HG03378 (cell line): ENCODE data around the gene HOXC13.

ENCODE experiments used
- ATAC-seq: cut with Tn5 transposase; IDR thresholded peaks from one replicate; pipeline ENCODE4 v1.9.1; 2021; ENCODE audit warnings: mild to moderate bottlenecking, moderate library complexity; ENCODE audit not compliant: unreplicated experiment

HOXC13 gene

DNA sequence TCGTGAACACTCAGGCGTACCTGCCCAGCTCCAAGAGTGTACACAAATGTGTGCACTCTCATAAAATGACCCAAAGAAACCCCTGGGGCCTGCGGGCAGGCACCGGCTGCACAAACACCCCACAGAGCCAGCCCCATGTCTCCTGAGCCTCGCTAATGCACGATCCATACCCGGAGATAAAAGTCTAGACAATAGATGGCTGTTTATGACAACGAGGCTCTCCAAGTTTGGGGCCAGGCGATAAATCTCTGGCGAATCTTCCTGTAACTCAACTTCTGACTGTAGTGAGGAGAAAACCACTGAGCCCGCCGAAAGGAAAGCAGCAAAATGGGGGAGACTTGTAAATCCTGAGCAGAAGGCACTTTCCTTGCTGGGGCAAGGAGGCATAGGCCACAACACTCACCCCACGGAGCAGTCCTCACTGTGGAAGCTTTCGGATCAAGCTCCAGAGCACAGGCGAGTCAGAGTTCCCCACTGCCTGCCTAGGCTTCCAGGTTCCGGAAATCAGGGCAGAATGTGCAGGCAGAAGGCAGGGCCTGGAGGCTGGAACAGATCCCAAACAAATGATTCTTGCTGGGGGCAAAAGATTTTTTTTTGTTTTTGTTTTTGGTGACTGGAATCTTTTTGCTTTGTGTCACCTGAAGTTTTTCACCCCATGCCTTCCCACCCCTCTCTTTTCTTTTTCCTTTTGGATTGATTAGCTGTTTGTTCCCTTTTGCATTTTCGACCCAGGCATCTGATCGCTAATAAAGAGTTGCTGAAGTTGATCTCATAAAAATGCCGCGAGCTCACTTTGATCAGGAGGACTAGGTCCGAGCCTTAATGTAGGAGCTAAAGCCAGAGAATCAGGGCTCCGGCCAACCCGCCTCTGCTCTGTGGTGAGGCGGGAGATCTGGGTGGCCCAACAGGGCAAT, 29.8 kb downstream of the HOXC13 start:
- no peak for ATAC-seq

GRCh38 chr12:53969588-53970259, 31.1 kb downstream of the HOXC13 start:
- ATAC-seq: no peak

DNA sequence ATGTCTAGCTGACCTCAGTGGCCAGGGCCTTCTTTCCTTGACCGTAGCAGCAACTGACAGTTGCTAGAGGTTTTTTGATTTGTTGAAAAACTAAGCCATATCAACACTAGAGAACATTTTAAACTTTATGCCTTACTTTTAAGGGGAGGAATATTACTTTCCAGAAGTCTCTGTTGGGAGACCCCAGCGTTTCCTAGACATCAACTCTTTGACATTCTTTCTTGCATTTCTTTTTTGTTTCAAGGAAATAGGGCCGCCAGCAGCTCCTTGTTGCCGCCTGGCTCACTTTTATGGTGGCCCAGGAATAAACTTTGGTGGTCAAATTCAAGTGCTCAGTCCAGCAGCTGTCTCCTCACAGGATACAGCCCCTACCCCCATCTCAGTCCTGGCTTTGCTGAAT, 31.8 kb downstream of the HOXC13 start:
- no peak for ATAC-seq

- ATAC-seq: no peak
These were observed 32.5 kb downstream of the HOXC13 start for GRCh38 chr12:53971129-53971528.

DNA sequence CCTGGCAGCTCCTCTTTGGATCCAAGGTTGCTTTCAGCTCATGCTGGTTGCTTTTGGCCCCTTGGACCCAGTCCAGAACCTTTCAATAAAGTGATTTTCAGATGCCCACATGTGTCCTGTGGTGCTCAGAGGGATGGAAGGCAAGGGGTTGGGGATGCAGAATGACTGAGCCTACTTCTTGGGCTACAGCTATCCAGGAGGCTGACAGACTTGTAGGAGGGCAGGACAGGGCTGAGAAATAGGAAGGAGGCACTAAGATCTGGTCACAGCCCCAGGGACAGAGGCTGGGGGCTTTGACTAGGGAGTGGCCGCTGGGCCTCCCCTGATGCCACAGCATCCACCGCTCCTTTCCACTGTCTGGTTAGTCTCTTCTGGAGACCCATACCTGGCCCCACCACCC, 33.1 kb downstream of the HOXC13 start:
- ATAC-seq: no peak

DNA sequence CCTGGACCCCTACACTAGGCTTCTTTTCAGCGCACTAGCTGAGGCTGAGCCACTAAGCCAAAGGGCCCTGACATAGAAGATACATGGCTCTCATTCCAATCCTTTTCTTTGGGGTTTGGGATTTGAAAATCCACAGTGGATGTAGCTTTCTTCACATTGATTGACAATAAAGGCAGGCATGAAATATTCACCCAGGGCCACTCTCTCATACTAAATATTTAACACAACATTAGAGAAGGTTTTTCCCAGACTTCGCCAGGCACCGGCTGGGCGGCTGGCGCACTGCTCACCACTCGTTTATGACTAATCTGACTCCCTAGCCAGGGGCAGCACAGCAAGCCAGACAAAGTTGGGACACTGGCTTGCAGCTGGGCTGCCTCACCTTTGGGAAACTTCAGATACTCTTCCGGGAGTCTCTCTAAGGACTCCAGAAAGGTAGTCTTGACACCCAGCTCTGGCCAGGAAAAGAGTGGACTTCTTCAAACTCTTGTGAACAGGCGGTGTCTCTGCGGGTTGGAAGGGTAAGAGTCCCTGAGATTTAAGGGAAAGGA, 33.6 kb downstream of the HOXC13 start:
- ATAC-seq: no peak

- ATAC-seq: no peak
These were observed 34.1 kb downstream of the HOXC13 start, which contains the start of gene HOXC11 for GRCh38 chr12:53972722-53973235. Gene HOXC11 (plus strand): TSS chr12:53973126. CDS start chr12:53973242, 116 bp downstream.

DNA sequence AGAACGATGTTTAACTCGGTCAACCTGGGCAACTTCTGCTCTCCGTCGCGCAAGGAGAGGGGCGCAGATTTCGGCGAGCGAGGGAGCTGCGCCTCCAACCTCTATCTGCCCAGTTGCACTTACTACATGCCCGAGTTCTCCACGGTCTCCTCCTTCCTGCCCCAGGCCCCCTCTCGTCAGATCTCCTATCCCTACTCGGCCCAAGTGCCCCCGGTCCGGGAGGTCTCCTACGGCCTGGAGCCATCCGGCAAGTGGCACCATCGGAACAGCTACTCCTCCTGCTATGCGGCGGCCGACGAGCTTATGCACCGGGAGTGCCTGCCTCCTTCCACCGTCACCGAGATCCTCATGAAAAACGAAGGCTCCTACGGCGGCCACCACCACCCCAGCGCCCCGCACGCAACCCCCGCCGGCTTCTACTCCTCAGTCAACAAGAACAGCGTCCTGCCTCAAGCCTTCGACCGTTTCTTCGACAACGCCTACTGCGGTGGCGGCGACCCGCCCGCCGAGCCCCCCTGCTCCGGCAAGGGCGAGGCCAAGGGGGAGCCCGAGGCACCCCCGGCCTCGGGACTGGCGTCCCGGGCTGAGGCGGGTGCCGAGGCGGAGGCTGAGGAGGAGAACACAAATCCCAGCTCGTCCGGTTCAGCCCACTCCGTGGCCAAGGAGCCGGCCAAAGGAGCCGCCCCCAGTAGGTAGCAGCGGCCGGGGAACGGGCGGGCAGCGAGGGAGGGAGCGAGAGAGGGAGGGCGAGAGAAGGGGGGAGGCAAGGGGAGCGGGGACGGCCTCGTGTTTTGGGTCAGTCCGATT, 34.8 kb downstream of the HOXC13 start:
- ATAC-seq: no peak

DNA sequence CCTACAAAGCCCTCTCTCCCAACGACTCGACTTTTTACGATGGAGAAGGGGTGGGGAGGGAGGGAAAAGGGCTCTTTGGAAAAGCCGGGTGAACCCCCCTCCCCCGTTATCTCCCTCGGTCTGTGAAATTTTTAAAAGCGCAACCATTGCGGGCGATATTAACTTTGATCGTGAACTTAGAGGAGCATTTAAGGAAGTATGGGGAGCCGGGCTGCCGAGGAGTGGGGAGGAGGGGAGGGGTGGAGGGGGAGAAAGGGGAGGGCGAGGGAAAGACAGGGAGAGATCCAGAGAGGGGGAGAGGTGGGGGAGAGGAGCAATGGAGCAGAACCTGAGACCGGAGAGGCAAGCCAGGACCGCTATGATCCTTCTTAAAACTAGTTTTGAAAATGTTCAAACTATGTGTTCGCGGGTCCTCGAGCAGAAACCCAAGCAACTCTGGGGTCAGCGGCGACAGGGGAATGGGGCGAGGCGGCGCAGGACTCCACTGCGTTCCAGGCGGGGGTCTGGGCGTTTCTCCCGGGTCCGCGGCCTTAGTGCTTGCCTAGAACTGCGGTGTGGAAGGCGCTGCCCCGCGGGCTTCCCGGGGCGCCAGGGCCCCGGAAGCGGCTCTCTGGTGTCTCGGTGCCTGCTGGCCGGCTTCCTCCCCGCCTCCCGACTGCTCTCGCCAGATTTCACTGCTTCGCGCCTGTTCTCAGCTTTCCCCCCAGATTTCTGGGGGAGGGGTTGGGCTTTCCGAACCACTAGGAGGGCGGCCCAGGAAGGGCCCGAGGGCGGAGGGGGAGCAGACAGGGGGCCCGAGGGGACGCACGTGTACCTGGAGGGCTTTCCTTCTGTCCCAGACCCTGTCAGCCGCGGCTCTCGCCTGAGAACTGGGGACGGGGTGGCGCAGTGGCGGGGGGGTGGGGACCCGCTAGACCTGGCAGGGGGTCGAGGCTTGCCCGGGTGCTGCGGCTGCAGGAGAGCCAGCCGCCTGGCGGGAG, 35.7 kb downstream of the HOXC13 start, which contains the start of gene HOTAIR:
Gene HOTAIR (minus strand): TSS at position 871 of the 980 bp plus-strand sequence.
- no peak for ATAC-seq

DNA sequence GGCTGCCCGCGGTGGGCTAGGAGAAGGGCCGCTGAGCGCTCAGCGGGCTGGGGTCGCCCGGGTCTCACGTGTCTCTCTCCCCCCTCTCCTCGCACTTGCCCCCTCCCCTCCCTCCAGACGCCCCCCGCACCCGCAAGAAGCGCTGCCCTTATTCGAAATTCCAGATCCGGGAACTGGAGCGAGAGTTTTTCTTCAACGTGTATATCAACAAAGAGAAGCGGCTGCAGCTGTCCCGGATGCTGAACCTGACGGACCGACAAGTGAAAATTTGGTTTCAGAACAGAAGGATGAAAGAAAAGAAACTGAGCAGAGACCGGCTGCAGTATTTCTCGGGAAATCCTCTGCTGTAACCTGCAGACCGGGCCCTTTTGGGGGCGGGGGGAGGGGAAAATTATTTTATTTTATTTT, 36.4 kb downstream of the HOXC13 start:
- ATAC-seq: no peak

DNA sequence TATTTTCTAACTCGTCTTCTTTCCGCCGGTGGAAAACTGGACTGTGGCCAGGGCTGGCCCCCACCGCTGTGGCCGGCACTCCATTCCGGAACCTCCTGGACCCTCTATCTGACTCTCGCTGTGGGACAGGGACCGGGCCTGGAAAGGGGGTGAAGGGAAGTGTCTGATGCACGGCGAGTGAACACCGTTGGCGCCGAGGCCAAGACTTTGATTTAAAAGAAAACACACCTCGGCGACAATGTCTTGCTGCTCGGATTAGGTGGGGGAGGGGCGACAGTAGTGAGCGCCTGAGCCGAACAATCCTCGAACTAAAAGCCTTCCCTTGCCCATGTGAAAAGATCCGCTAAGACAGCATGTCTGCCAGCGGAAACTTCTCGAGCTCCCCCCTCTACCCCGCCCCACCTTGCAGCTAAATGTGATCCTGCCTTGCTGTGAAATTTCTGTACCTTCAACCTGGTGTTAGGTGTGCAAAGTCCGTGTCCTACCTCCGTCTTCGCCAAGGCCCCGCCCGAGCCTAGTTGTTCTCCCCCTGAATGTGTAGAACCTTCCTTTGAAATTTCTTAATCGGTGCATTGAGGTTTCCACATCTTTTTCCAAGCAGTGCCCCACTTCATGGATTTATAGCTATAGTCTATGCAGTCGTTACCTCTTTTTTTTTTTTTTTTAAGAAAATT, 37.0 kb downstream of the HOXC13 start:
- no peak for ATAC-seq

DNA sequence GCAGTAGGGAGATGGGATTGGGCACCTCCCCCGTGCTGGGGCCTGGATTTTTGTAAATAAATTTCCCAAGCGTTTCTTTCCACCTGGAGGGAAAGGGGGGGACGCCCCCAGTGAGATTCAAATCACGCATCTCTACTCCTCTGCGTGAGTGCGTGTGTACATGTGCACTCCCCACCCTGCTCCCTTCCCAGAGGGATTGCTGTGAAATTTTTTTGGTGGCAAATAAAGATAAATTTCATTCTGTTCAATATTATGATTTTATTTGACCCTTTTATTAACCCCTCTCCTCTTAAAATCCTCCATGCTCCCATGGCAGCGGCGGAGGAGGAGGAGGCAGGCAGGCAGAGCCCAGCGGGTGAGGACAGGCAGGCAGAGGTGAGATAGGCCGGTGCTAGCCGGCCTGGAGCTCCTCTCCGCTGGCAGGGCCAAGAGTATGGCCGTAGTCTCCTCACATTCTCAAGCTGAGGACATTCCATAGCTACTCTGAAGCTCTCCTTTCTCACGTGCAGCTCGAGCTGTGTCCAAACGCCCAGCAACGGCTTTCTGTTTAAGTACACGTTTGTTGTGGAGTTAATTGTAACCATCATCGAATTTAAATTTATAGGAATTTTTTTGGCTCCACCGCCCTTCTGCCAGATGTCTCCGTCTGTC, 37.7 kb downstream of the HOXC13 start:
- ATAC-seq: no peak

DNA sequence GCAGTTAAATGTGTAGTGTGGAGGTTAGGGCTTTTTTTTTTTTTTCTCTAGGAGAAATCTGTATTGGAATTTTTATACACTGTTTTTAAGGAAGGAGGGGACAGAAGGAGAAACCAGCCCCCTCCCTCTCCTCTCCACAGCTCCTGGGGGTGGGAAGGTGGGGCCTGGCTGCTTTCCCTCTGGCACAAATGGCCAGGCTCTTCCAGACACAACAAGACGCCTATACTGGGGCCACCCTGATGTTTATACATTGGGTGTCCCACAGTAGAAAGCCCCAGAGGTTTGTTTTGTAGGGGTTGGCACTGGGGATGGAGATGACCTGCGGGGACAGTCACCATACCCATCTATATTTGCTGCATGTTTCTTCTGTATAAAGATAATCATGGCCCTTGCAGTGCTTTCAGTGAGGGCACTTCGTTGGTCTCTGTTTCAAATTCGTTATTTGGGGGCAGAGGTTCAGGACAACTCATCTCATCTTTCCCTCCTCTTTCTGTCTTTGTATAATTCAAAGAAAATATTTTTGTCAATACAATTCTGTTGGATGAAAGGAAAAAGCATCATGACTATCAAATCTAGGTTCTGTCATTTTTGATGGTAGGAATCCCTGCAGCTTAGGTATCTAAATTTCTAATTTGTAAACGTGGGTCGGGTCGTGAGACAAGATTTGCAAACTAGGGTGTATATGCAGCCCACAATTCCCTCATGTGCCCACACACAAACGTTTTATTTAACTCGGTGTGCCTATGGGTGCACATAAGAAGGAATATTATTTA, 38.4 kb downstream of the HOXC13 start:
- no peak for ATAC-seq

DNA sequence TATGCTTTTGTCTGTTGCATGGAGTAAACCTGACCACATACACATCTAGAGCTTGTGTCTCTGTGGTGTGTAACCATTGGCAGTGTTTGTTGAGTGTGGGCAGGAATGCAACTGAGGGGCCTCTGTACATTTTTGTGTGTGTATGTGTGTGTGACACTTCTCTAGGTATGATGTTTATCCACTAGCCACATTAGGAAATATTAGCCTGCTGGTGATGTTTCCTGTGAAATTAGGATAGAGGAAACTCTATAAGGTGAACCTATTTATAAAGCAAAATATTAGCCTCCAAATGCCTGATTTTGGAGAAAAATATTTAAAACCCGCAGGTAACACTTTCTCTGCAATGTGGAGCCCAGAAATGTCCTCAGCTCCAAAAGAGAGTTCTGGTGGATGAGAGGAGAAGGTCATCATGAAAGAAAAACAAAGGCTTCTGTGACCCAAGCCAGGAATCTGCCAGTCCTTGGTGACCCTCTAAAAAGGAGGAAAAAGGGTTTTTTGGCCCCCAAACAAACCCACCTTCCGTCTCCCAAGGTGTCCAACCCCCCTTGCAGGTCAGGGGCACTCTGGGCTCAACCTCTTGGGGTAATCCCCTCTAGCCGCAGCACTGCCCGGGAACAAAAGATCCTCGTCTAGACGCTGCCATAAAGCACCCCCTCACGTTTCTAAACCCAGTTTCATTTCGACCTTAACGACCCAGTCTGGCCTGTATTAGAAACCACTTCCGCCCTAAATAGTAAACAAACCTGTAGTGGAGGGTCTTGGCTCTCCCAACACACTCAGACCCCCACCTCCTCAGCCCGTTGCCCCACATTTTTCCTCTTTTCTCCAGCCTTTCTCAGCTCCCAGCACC, 39.2 kb downstream of the HOXC13 start:
- no peak for ATAC-seq

GRCh38 chr12:53978477-53979356, 40.1 kb downstream of the HOXC13 start:
- ATAC-seq: no peak
